ENCODE measurements around the gene TMEM9B. TPM values are rescaled to one million over a fixed set of nuclear protein-coding genes. Genes with fewer than 3 reads are reported as not detected.

TMEM9B gene
- total and polyA plus RNA-seq, 4 donors, result 35.3 to 55.9 (median 44.7) TPM

- WGBS, 2 donors, result 93 to 97% methylated on average over 6 of the region's 6 CpGs
- DNase-seq, result no peak
- Histone ChIP-seq H3K36me3 (ENCODE audit: control insufficient read depth in 4 of 4, insufficient read depth in 4 of 4, low read length in 4 of 4) (no peaks in the 10 kb centered on the region), H3K27me3 (ENCODE audit: control insufficient read depth in 3 of 3, insufficient read depth in 3 of 3, low read length in 2 of 3) (no peaks in the 10 kb centered on the region), H3K4me3 (no peak overlapping the region), H3K27ac (ENCODE audit: low read depth in 1 of 2, low read length in 1 of 2) (no peak overlapping the region), H3K9me3 (ENCODE audit: control insufficient read depth in 4 of 4, insufficient read depth in 3 of 4, low read length in 3 of 4) (no peaks in the 10 kb centered on the region), H3K4me1 (ENCODE audit: control insufficient read depth in 5 of 5, insufficient read depth in 5 of 5, low read length in 5 of 5) (no peaks in the 10 kb centered on the region), H3K9ac (ENCODE audit: insufficient read depth in 1 of 2, low read length in 2 of 2) (no peak overlapping the region)
- TF ChIP-seq, protein P1, sequence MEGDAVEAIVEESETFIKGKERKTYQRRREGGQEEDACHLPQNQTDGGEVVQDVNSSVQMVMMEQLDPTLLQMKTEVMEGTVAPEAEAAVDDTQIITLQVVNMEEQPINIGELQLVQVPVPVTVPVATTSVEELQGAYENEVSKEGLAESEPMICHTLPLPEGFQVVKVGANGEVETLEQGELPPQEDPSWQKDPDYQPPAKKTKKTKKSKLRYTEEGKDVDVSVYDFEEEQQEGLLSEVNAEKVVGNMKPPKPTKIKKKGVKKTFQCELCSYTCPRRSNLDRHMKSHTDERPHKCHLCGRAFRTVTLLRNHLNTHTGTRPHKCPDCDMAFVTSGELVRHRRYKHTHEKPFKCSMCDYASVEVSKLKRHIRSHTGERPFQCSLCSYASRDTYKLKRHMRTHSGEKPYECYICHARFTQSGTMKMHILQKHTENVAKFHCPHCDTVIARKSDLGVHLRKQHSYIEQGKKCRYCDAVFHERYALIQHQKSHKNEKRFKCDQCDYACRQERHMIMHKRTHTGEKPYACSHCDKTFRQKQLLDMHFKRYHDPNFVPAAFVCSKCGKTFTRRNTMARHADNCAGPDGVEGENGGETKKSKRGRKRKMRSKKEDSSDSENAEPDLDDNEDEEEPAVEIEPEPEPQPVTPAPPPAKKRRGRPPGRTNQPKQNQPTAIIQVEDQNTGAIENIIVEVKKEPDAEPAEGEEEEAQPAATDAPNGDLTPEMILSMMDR (IDR thresholded peaks at IDR 0.05; ENCODE audit: control extremely low read depth, extremely low read depth), result no peak
- ATAC-seq (ENCODE audit: insufficient read depth, low FRiP score), result no peak
Measured at GRCh38 chr11:8933931-8934330, 30.3 kb downstream of the TMEM9B start.

GRCh38 chr11:8932564-8933180 lies 31.6 kb downstream of the TMEM9B start, which contains the start of gene C11orf16:
Gene C11orf16 (minus strand): TSS chr11:8932947. CDS start chr11:8932308, 639 bp downstream.
- Histone ChIP-seq H3K36me3 (ENCODE audit: control insufficient read depth in 4 of 4, insufficient read depth in 4 of 4, low read length in 4 of 4) (no peaks in the 10 kb centered on the region), H3K9me3 (ENCODE audit: control insufficient read depth in 4 of 4, insufficient read depth in 3 of 4, low read length in 3 of 4) (no peaks in the 10 kb centered on the region), H3K27me3 (ENCODE audit: control insufficient read depth in 3 of 3, insufficient read depth in 3 of 3, low read length in 2 of 3) (no peaks in the 10 kb centered on the region), H3K27ac (ENCODE audit: low read depth in 1 of 2, low read length in 1 of 2) (no peak within 1 kb of the TSS), H3K4me1 (ENCODE audit: control insufficient read depth in 5 of 5, insufficient read depth in 5 of 5, low read length in 5 of 5) (no peaks in the 10 kb centered on the region), H3K9ac (ENCODE audit: insufficient read depth in 1 of 2, low read length in 2 of 2) (no peak within 1 kb of the TSS), H3K4me3 (no peak within 1 kb of the TSS)
- DNase-seq (no peak), ATAC-seq (ENCODE audit: insufficient read depth, low FRiP score) (no peak)
- TF ChIP-seq, protein P1 (IDR thresholded peaks at IDR 0.05; ENCODE audit: control extremely low read depth, extremely low read depth), result no peak
- 80 to 88% methylated on average over 12 of the region's 12 CpGs for WGBS, 2 donors

DNA sequence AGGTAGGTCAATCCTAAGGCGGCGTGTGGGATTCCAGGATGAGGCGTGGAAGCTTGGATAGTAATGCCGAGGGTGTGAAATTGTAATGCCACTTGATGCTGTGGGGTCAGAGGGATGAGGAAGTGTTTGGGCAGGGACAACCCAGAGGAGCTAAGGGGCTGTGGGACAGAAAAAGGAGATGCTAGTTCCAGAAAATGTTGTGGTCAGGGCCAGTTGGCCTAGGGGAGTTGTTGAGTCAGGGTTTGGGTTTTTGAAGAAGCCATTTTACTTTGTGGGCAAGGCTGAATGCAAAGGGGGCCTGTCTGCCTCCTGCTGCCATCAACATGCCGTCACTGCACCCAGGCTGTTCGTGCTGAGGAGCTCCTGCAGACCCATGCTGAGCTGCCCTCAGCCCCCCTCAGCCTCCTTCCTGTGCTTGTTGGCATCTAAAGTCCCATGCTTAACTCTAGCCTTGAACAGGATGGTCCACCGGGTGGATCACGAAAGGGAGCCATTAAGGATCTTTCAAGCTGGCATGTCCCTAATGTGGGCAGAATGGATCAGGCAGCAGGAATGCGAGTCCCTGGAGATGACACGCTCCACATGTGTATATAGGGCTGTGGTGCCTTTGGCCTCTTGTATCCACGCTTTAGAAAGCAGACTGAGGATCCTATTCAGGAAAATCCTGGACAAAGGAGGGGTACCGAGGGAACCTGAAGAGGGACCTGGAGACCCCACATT lies 33.6 kb downstream of the TMEM9B start:
- H3K4me3 ChIP-seq, result no peak overlapping the region
- H3K36me3 ChIP-seq (ENCODE audit: control insufficient read depth in 4 of 4, insufficient read depth in 4 of 4, low read length in 4 of 4), result no peaks in the 10 kb centered on the region
- 95 to 97% methylated on average over 12 of the region's 12 CpGs for WGBS, 2 donors
- H3K9ac ChIP-seq (ENCODE audit: insufficient read depth in 1 of 2, low read length in 2 of 2), result no peak overlapping the region
- no peak for ATAC-seq (ENCODE audit: insufficient read depth, low FRiP score)
- H3K27ac ChIP-seq (ENCODE audit: low read depth in 1 of 2, low read length in 1 of 2), result no peak overlapping the region
- TF ChIP-seq, protein P1 (IDR thresholded peaks at IDR 0.05; ENCODE audit: control extremely low read depth, extremely low read depth), result no peak
- no peaks in the 10 kb centered on the region for H3K9me3 ChIP-seq (ENCODE audit: control insufficient read depth in 4 of 4, insufficient read depth in 3 of 4, low read length in 3 of 4)
- H3K4me1 ChIP-seq (ENCODE audit: control insufficient read depth in 5 of 5, insufficient read depth in 5 of 5, low read length in 5 of 5), result no peaks in the 10 kb centered on the region
- no peaks in the 10 kb centered on the region for H3K27me3 ChIP-seq (ENCODE audit: control insufficient read depth in 3 of 3, insufficient read depth in 3 of 3, low read length in 2 of 3)
- DNase-seq, result no peak

Measured in lung (tissue), 12 donors.